Psoas muscle (tissue), 8 donors: ENCODE data around the gene NLRP4. TPM values are rescaled to one million over a fixed set of nuclear protein-coding genes. Genes with fewer than 3 reads are reported as not detected.

Source experiments
- ATAC-seq, 4 donors: fragments of 200-7000 bp; cut with Tn5 transposase; one replicate each; pipeline ENCODE4 v1.9.1; 2020; ENCODE audit warnings: moderate library complexity in 3 of 4, mild to moderate bottlenecking in 2 of 4
- DNase-seq, 2 donors: peaks; one replicate each; pipeline ENCODE4 v3.0.0-alpha.2; 2020
- H3K27ac ChIP-seq: fragments of 200-600 bp; one replicate; pipeline ENCODE4 v1.8.0; 2022
- H3K27me3 ChIP-seq, 3 donors: fragments of 200-600 bp in 1 of 3; one replicate each; pipeline versions ENCODE4 v1.6.1 to v1.8.0; 2013 to 2022; ENCODE audit warnings: low read length in 2 of 3, mild to moderate bottlenecking in 2 of 3, moderate library complexity in 1 of 3; ENCODE audit not compliant: insufficient read depth in 3 of 3
- H3K36me3 ChIP-seq, 2 donors: fragments of 200-600 bp in 1 of 2; one replicate each; pipeline versions ENCODE4 v1.6.1 to v1.8.0; 2013 to 2022; ENCODE audit warnings: low read depth in 1 of 2, mild to moderate bottlenecking in 1 of 2, moderate library complexity in 1 of 2; ENCODE audit not compliant: insufficient read depth in 1 of 2
- H3K4me1 ChIP-seq: fragments of 200-600 bp; one replicate; pipeline ENCODE4 v1.8.0; 2022
- H3K4me3 ChIP-seq: fragments of 200-600 bp; one replicate; pipeline ENCODE4 v1.8.0; 2022; ENCODE audit warnings: mild to moderate bottlenecking
- H3K9me3 ChIP-seq: fragments of 200-600 bp; one replicate; pipeline ENCODE4 v1.8.0; 2022
- WGBS, 3 donors: extraction: QIAGEN DNeasy Blood & Tissue Kit; methylation state at CpG; one replicate each; pipeline versions ENCODE4 v1.1.6 to v1.1.7; 2013; 5-methylcytosine and 5-hydroxymethylcytosine counted together
- intact Hi-C, 2 donors: fragments of 100-400 bp; cut with DNase I; formaldehyde crosslinking; loops; one replicate each; pipeline versions ENCODE4 v1.11.0 to v1.14.2; 2022
- polyA plus RNA-seq, 3 donors: library from polyadenylated mRNA; stranded (reverse); fragments of 200-250 nt; gene quantifications; one replicate each; pipeline ENCODE4 v1.2.3, GENCODE V29; 2013
- total RNA-seq, 4 donors: library from RNA; stranded (reverse); fragmentation: NEBNext Ultra II Directional in 2 of 4; extraction: Animal tissue kit (Norgen Biotek cat#: 25700) in 2 of 4; gene quantifications; one replicate each; pipeline versions ENCODE4 v1.2.1 to v1.2.4, GENCODE V29; 2021 to 2023
- TF ChIP-seq, protein P1 (sequence below): fragments of 200-600 bp; IDR thresholded peaks from one replicate; pipeline ENCODE4 v1.8.0; 2022; ENCODE audit warnings: antibody characterized with exemption
- donor health status: healthy with polysubstance abuse.
- donor health status: DM: no; HTN: no; CAD: no; lungs with moderate emphysema.
- donor health status: Bipolar disorder and iron deficiency.
- donor health status: healthy.
- donor health status: DM: yes; HTN: yes; CAD: no.
- donor health status: DM: no; HTN: no; CAD: no.
- donor health status: DM: no; HTN: no; CAD: no.
- donor health status: DM: yes; HTN: yes; CAD: no.

Gene NLRP4
- total and polyA plus RNA-seq, 7 donors, result not detected

DNA sequence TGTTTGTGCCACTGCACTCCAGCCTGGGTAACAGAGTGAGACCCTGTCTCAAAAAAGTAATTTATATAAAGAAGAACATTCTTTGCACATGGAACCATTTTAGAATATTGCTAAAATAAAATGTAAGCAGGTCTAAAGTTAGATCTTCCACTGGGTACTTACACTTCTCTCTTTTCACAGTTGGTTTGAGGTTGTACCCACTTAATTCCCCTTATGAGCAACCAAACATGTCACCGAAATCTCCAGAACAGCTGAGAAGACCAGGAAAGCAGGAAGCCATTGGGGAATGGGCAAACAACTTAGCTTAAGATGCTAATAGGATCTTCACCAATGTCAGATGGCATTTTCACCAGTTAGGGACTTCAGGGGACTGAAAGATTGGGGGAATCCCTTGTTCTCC is 18.8 kb downstream of the NLRP4 start:
- DNase-seq (no peak), ATAC-seq (no peak)
- H3K4me1 ChIP-seq, result no peaks in the 10 kb centered on the region
- WGBS, 3 donors, result 47 to 79% (median 62%) methylated on average over 1 of the region's 1 CpG
- H3K9me3 ChIP-seq, result no peaks in the 10 kb centered on the region
- TF ChIP-seq, protein P1, sequence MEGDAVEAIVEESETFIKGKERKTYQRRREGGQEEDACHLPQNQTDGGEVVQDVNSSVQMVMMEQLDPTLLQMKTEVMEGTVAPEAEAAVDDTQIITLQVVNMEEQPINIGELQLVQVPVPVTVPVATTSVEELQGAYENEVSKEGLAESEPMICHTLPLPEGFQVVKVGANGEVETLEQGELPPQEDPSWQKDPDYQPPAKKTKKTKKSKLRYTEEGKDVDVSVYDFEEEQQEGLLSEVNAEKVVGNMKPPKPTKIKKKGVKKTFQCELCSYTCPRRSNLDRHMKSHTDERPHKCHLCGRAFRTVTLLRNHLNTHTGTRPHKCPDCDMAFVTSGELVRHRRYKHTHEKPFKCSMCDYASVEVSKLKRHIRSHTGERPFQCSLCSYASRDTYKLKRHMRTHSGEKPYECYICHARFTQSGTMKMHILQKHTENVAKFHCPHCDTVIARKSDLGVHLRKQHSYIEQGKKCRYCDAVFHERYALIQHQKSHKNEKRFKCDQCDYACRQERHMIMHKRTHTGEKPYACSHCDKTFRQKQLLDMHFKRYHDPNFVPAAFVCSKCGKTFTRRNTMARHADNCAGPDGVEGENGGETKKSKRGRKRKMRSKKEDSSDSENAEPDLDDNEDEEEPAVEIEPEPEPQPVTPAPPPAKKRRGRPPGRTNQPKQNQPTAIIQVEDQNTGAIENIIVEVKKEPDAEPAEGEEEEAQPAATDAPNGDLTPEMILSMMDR, result no peak
- H3K36me3 ChIP-seq, result no peaks in the 10 kb centered on the region
- H3K27me3 ChIP-seq, result no peaks in the 10 kb centered on the region
- H3K27ac ChIP-seq, result no peak overlapping the region
- H3K4me3 ChIP-seq, result no peak overlapping the region
- intact Hi-C loops, result no loop called here

DNA sequence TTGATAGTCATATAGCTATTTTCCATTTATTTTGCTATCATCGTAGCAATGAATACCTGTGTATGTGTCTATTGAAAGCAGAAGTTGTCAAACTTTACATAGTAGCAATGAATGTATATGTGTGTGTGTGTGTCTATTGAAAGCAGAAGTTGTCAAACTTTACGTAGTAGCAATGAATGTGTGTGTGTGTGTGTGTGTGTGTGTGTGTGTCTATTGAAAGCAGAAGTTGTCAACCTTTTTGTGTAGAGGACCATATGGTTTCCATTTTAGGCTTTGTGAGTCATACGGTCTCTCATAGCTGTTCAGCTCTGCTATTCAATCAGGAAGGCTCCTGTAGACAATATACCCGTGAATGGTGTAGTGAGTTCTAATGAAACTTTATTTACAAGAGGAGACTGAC is 20.8 kb downstream of the NLRP4 start:
- Histone ChIP-seq H3K4me3 (no peak overlapping the region), H3K27ac (no peak overlapping the region), H3K27me3 (no peaks in the 10 kb centered on the region), H3K4me1 (no peaks in the 10 kb centered on the region), H3K9me3 (no peaks in the 10 kb centered on the region), H3K36me3 (no peaks in the 10 kb centered on the region)
- DNase-seq, result no peak
- 67 to 90% (median 71%) methylated on average over 4 of the region's 4 CpGs for WGBS, 3 donors
- TF ChIP-seq, protein P1, result no peak
- intact Hi-C loops, result no loop called here
- ATAC-seq, result no peak

DNA sequence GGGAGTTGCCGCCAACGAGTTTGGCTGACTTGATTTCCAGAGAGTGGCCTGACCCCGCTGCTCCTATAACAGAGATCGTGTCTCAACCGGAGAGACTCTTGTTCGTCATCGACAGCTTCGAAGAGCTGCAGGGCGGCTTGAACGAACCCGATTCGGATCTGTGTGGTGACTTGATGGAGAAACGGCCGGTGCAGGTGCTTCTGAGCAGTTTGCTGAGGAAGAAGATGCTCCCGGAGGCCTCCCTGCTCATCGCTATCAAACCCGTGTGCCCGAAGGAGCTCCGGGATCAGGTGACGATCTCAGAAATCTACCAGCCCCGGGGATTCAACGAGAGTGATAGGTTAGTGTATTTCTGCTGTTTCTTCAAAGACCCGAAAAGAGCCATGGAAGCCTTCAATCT is 21.6 kb downstream of the NLRP4 start:
- H3K27me3 ChIP-seq, result no peaks in the 10 kb centered on the region
- TF ChIP-seq, protein P1, result no peak
- no peaks in the 10 kb centered on the region for H3K9me3 ChIP-seq
- no peak overlapping the region for H3K4me3 ChIP-seq
- H3K36me3 ChIP-seq, result no peaks in the 10 kb centered on the region
- no peak for DNase-seq
- no peak overlapping the region for H3K27ac ChIP-seq
- 88 to 92% (median 89%) methylated on average over 23 of the region's 23 CpGs for WGBS, 3 donors
- intact Hi-C loops, result no loop called here
- H3K4me1 ChIP-seq, result no peaks in the 10 kb centered on the region
- ATAC-seq, result no peak

DNA sequence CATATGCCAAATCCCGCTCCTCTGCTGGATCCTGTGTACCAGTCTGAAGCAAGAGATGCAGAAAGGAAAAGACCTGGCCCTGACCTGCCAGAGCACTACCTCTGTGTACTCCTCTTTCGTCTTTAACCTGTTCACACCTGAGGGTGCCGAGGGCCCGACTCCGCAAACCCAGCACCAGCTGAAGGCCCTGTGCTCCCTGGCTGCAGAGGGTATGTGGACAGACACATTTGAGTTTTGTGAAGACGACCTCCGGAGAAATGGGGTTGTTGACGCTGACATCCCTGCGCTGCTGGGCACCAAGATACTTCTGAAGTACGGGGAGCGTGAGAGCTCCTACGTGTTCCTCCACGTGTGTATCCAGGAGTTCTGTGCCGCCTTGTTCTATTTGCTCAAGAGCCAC is 22.1 kb downstream of the NLRP4 start:
- TF ChIP-seq, protein P1, result no peak
- 90 to 93% (median 92%) methylated on average over 14 of the region's 14 CpGs for WGBS, 3 donors
- H3K27me3 ChIP-seq, result no peaks in the 10 kb centered on the region
- no peaks in the 10 kb centered on the region for H3K9me3 ChIP-seq
- H3K36me3 ChIP-seq, result no peaks in the 10 kb centered on the region
- intact Hi-C loops, result no loop called here
- no peak for DNase-seq
- ATAC-seq, result no peak
- no peak overlapping the region for H3K4me3 ChIP-seq
- no peak overlapping the region for H3K27ac ChIP-seq
- H3K4me1 ChIP-seq, result no peaks in the 10 kb centered on the region

DNA sequence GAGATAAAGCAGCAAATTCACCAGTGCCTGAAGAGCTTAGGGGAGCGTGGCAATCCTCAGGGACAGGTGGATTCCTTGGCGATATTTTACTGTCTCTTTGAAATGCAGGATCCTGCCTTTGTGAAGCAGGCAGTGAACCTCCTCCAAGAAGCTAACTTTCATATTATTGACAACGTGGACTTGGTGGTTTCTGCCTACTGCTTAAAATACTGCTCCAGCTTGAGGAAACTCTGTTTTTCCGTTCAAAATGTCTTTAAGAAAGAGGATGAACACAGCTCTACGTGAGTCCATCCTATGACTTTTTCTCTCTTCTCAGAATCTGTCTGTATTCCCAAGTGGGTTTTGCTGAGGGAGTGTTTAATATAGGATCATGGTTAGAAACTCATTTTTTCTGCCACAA is 22.6 kb downstream of the NLRP4 start:
- Histone ChIP-seq H3K9me3 (peaks cover under 1% of the 10 kb centered on the region), H3K27me3 (no peaks in the 10 kb centered on the region), H3K4me3 (no peak overlapping the region), H3K4me1 (no peaks in the 10 kb centered on the region), H3K36me3 (no peaks in the 10 kb centered on the region), H3K27ac (no peak overlapping the region)
- WGBS, 3 donors, result 58 to 64% (median 61%) methylated on average over 5 of the region's 5 CpGs
- DNase-seq (no peak), ATAC-seq (no peak)
- intact Hi-C loops, result no loop called here
- TF ChIP-seq, protein P1, result no peak
